ENCODE data around the gene BCAS3.

BCAS3 gene

GRCh38 chr17:60676758-60677307 lies 818 bp upstream of the BCAS3 start:
- DNase-seq, result no peak

GRCh38 chr17:60678118-60678444 lies 430 bp downstream of the BCAS3 start:
- no peak for DNase-seq

- no peak for DNase-seq
Measured at GRCh38 chr17:60679287-60679686, 1.6 kb downstream of the BCAS3 start.

- DNase-seq, result no peak
Measured at GRCh38 chr17:60680754-60681153, 3.1 kb downstream of the BCAS3 start.

GRCh38 chr17:60685437-60685836 lies 7.8 kb downstream of the BCAS3 start:
- no peak for DNase-seq

- DNase-seq, result no peak
Measured at GRCh38 chr17:60695960-60696359, 18.3 kb downstream of the BCAS3 start.

- DNase-seq, result no peak
Measured at GRCh38 chr17:60699090-60699489, 21.4 kb downstream of the BCAS3 start.

GRCh38 chr17:60704170-60704569 lies 26.5 kb downstream of the BCAS3 start:
- DNase-seq, result no peak

- no peak for DNase-seq
Measured at GRCh38 chr17:60712675-60713074, 35.0 kb downstream of the BCAS3 start.

- DNase-seq, result no peak
Measured at GRCh38 chr17:60713608-60714007, 36.0 kb downstream of the BCAS3 start.

- no peak for DNase-seq
Measured at GRCh38 chr17:60716766-60717165, 39.1 kb downstream of the BCAS3 start.

GRCh38 chr17:60717814-60718213 lies 40.2 kb downstream of the BCAS3 start:
- no peak for DNase-seq

- peak; percentile 6 for DNase-seq
Measured at GRCh38 chr17:60720763-60721531, 43.3 kb downstream of the BCAS3 start.

- DNase-seq, result no peak
Measured at GRCh38 chr17:60724647-60725046, 47.0 kb downstream of the BCAS3 start.

GRCh38 chr17:60729854-60730253 lies 52.2 kb downstream of the BCAS3 start:
- no peak for DNase-seq

GRCh38 chr17:60730273-60730672 lies 52.6 kb downstream of the BCAS3 start:
- DNase-seq, result no peak

- DNase-seq, result no peak
Measured at GRCh38 chr17:60738287-60738686, 60.6 kb downstream of the BCAS3 start.

GRCh38 chr17:60740584-60740983 lies 62.9 kb downstream of the BCAS3 start:
- DNase-seq, result no peak

- DNase-seq, result no peak
Measured at GRCh38 chr17:60741031-60741430, 63.4 kb downstream of the BCAS3 start.

GRCh38 chr17:60743282-60743681 lies 65.6 kb downstream of the BCAS3 start:
- no peak for DNase-seq

GRCh38 chr17:60743799-60744198 lies 66.1 kb downstream of the BCAS3 start:
- DNase-seq, result no peak

- DNase-seq, result no peak
Measured at GRCh38 chr17:60744355-60744966, 66.8 kb downstream of the BCAS3 start.

GRCh38 chr17:60745544-60745943 lies 67.9 kb downstream of the BCAS3 start:
- no peak for DNase-seq

- no peak for DNase-seq
Measured at GRCh38 chr17:60747069-60747808, 69.6 kb downstream of the BCAS3 start.
